ENCODE data around the gene FLNA. TPM values are rescaled to one million over a fixed set of nuclear protein-coding genes. Genes with fewer than 3 reads are reported as not detected.

Gene FLNA
- polyA plus RNA-seq, 2 of the 4 experiments (the other 2 are of a cell fraction) = 303 to 1,116 TPM

GRCh38 chrX:154419189-154419588 is 44.8 kb upstream of the FLNA start:
- ChIA-PET CTCF (interaction anchor here (1.4 kb wide), 1 partner anchor 115 kb away, joined by 3 read pairs; no protein-coding TSS in a partner anchor), POLR2A (no interaction called here)
- H3K27ac ChIP-seq = no peak overlapping the region
- no peaks in the 10 kb centered on the region for H3K4me1 ChIP-seq
- ATAC-seq (no peak), FAIRE-seq (no peak), DNase-seq (ENCODE audit: low read depth in 1 of 2, low spot score in 1 of 2) (no peak)
- WGBS (ENCODE audit: missing lambda C conversion rate) = 92% methylated on average over 7 of the region's 8 CpGs
- TF ChIP-seq E2F6 (IDR thresholded peaks at IDR 0.05; ENCODE audit: borderline replicate concordance, low read depth) (no peak), CBX8 (IDR thresholded peaks at IDR 0.05) (no peak), FOSL2 (IDR thresholded peaks at IDR 0.05) (no peak), FOSL2 (CRISPR knock-in tag; IDR thresholded peaks at IDR 0.05) (no peak), TFCP2L1 (CRISPR knock-in tag; IDR thresholded peaks at IDR 0.05) (no peak), EHMT2 (IDR thresholded peaks at IDR 0.05; ENCODE audit: low read depth) (no peak), FOSB (CRISPR knock-in tag; IDR thresholded peaks at IDR 0.05) (no peak), FOXS1 (CRISPR knock-in tag; IDR thresholded peaks at IDR 0.05) (no peak), RAD21 (conservative IDR thresholded peaks at IDR 0.05 in 1 of 2, IDR thresholded peaks at IDR 0.05 in 1 of 2) (no peak), CHD4 (IDR thresholded peaks at IDR 0.05; ENCODE audit: borderline replicate concordance) (no peak), RARB (CRISPR knock-in tag; IDR thresholded peaks at IDR 0.05) (no peak), ZC3H11A (IDR thresholded peaks at IDR 0.05) (no peak), KDM1A (IDR thresholded peaks at IDR 0.05; ENCODE audit: low read depth) (no peak), JUNB (IDR thresholded peaks at IDR 0.05) (no peak), MAFK (IDR thresholded peaks at IDR 0.05; ENCODE audit: partially characterized antibody) (no peak)
- TF ChIP-seq, protein P1, sequence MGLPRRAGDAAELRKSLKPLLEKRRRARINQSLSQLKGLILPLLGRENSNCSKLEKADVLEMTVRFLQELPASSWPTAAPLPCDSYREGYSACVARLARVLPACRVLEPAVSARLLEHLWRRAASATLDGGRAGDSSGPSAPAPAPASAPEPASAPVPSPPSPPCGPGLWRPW (IDR thresholded peaks at IDR 0.05) = no peak
- H3K9me3 ChIP-seq = no peaks in the 10 kb centered on the region
- no peak overlapping the region for H3K4me2 ChIP-seq
- no peak overlapping the region for H3K4me3 ChIP-seq

GRCh38 chrX:154417157-154417556 is 42.7 kb upstream of the FLNA start:
- Histone ChIP-seq H3K9me3 (no peaks in the 10 kb centered on the region), H3K4me1 (peaks cover 9% of the 10 kb centered on the region), H3K4me3 (no peak overlapping the region), H3K27ac (no peak overlapping the region), H3K4me2 (no peak overlapping the region)
- WGBS (ENCODE audit: missing lambda C conversion rate) = 84% methylated on average over 7 of the region's 7 CpGs
- CTCF ChIA-PET = interaction anchor here (1.1 kb wide), 1 partner anchor 18 kb away, joined by 3 read pairs; no protein-coding TSS in a partner anchor
- ATAC-seq (no peak), DNase-seq (ENCODE audit: low read depth in 1 of 2, low spot score in 1 of 2) (no peak), FAIRE-seq (no peak)
- TF ChIP-seq PHF8 (IDR thresholded peaks at IDR 0.05; ENCODE audit: borderline replicate concordance, low read depth) (no peak), HEYL (CRISPR knock-in tag; IDR thresholded peaks at IDR 0.05) (no peak), RAD21 (conservative IDR thresholded peaks at IDR 0.05 in 1 of 2, IDR thresholded peaks at IDR 0.05 in 1 of 2) (no peak), RFX5 (IDR thresholded peaks at IDR 0.05) (no peak), ZNF302 (CRISPR knock-in tag; IDR thresholded peaks at IDR 0.05) (no peak), SMC3 (IDR thresholded peaks at IDR 0.05) (no peak), EHF (CRISPR knock-in tag; IDR thresholded peaks at IDR 0.05) (no peak), FOXS1 (CRISPR knock-in tag; IDR thresholded peaks at IDR 0.05) (no peak), EP300 (IDR thresholded peaks at IDR 0.05) (no peak), GATA3 (IDR thresholded peaks at IDR 0.05; ENCODE audit: borderline replicate concordance) (no peak), EHMT2 (IDR thresholded peaks at IDR 0.05; ENCODE audit: low read depth) (no peak), ZFP36 (IDR thresholded peaks at IDR 0.05; ENCODE audit: borderline replicate concordance, partially characterized antibody) (no peak), TP53 (CRISPR knock-in tag; IDR thresholded peaks at IDR 0.05) (no peak), ZC3H11A (IDR thresholded peaks at IDR 0.05) (no peak), REST (IDR thresholded peaks at IDR 0.05) (no peak), MYC (IDR thresholded peaks at IDR 0.05; ENCODE audit: borderline replicate concordance, low read length) (no peak), ATOH8 (CRISPR knock-in tag; IDR thresholded peaks at IDR 0.05; ENCODE audit: low read depth) (no peak), FOSB (CRISPR knock-in tag; IDR thresholded peaks at IDR 0.05) (no peak), E2F6 (IDR thresholded peaks at IDR 0.05; ENCODE audit: borderline replicate concordance, low read depth) (no peak)
- POLR2A ChIA-PET = no interaction called here

All from A549 (cell line).